Endothelial cell of umbilical vein (primary cell): ENCODE results near the gene ZNRF1. TPM values are rescaled to one million over a fixed set of nuclear protein-coding genes. Genes with fewer than 3 reads are reported as not detected.
A peak's percentile ranks its signal among the peaks of the same experiment; 100 is the strongest.

Source experiments
- BruUV-seq: library from RNA; stranded (reverse); fragments of 400-500 nt; replicated peaks from 2 replicates; lab custom pipeline; 2021; lab: Mats Ljungman, UMichigan
- CTCF ChIA-PET: fragments of 300-600, 350-600 bp; sonication (Branson Sonifier 250); formaldehyde crosslinking; loops from one replicate; lab custom pipeline; 2021; ENCODE audit warnings: antibody characterized with exemption, inconsistent platforms; lab: Charles Lee
- POLR2A ChIA-PET: fragments of 300-600, 350-600 bp; sonication (Branson Sonifier 250); formaldehyde crosslinking; loops from one replicate; lab custom pipeline; 2021; ENCODE audit warnings: antibody characterized with exemption, inconsistent platforms; lab: Charles Lee
- DNase-seq: peaks from one replicate; pipeline ENCODE4 v3.0.0-alpha.2; 2011; ENCODE audit warnings: low read depth, low spot score
- FAIRE-seq: peaks from 2 replicates; lab custom pipeline; 2011; peaks lifted over from hg19 to GRCh38; lab: Jason Lieb, UNC
- H2AFZ ChIP-seq: 2 replicates; pipeline ENCODE4 v1.6.0; 2012; ENCODE audit warnings: low read depth, low read length, control low read depth, inconsistent platforms
- H3K27ac ChIP-seq: 2 replicates; pipeline ENCODE4 v1.5.1; 2011; ENCODE audit warnings: low read depth, mild to moderate bottlenecking, control low read depth, low read length, moderate library complexity; ENCODE audit not compliant: insufficient read depth
- H3K27me3 ChIP-seq, 2 experiments: 2 replicates each; pipeline versions ENCODE4 v1.6.0 to v1.6.1; 2011; ENCODE audit warnings: low read length in 2 of 2, mixed read lengths in 1 of 2; ENCODE audit not compliant: control insufficient read depth in 2 of 2, insufficient read depth in 2 of 2
- H3K36me3 ChIP-seq, 2 experiments: 2 replicates in 1 of 2; 3 replicates in 1 of 2; pipeline ENCODE4 v1.5.1; 2011; ENCODE audit warnings: low read length in 2 of 2, mild to moderate bottlenecking in 1 of 2, moderate library complexity in 1 of 2; ENCODE audit not compliant: control insufficient read depth in 2 of 2, insufficient read depth in 2 of 2; ENCODE audit errors: extremely low read depth in 1 of 2
- H3K4me1 ChIP-seq: 3 replicates; pipeline ENCODE4 v1.5.1; 2011; ENCODE audit warnings: mild to moderate bottlenecking, low read length; ENCODE audit not compliant: control insufficient read depth, insufficient read depth; ENCODE audit errors: extremely low read depth
- H3K4me2 ChIP-seq: 2 replicates; pipeline ENCODE4 v1.6.1; 2011; ENCODE audit warnings: low read length, control low read depth, mixed read lengths; ENCODE audit not compliant: insufficient read depth
- H3K4me3 ChIP-seq, 3 experiments: fragments of 200-600 bp in 1 of 3; sonication (generic), shearing (Covaris generic) in 1 of 3; replicated peaks in 1 of 3; 2 replicates each; pipeline ENCODE4 v1.5.1; 2011 to 2016; ENCODE audit warnings: control low read depth in 3 of 3, low read length in 3 of 3, mild to moderate bottlenecking in 2 of 3, inconsistent platforms in 1 of 3, low read depth in 1 of 3, moderate library complexity in 1 of 3; ENCODE audit not compliant: insufficient read depth in 1 of 3
- H3K79me2 ChIP-seq: 2 replicates; pipeline ENCODE4 v1.6.0; 2012; ENCODE audit warnings: low read length, inconsistent platforms; ENCODE audit not compliant: control insufficient read depth, insufficient read depth
- H3K9ac ChIP-seq: replicated peaks from 2 replicates; pipeline ENCODE3; 2011; ENCODE audit warnings: low read length, control low read depth; ENCODE audit not compliant: insufficient read depth; ENCODE audit errors: extremely low read depth
- H3K9me1 ChIP-seq: replicated peaks from 3 replicates; pipeline ENCODE4 v1.6.0; 2011; ENCODE audit warnings: mild to moderate bottlenecking, low read length; ENCODE audit not compliant: control insufficient read depth, insufficient read depth; ENCODE audit errors: extremely low read depth
- H3K9me3 ChIP-seq: replicated peaks from 2 replicates; pipeline ENCODE4 v1.5.1; 2012; ENCODE audit warnings: low read length, inconsistent platforms; ENCODE audit not compliant: control insufficient read depth, insufficient read depth
- H4K20me1 ChIP-seq: replicated peaks from 2 replicates; pipeline ENCODE3; 2011; ENCODE audit warnings: mild to moderate bottlenecking, low read length; ENCODE audit not compliant: control insufficient read depth, insufficient read depth; ENCODE audit errors: extremely low read depth
- EZH2 ChIP-seq: IDR thresholded peaks from 2 replicates; pipeline ENCODE4 v1.6.1; 2012; ENCODE audit warnings: borderline replicate concordance, low read depth, mild to moderate bottlenecking, moderate library complexity, low read length, inconsistent platforms; ENCODE audit not compliant: severe bottlenecking
- FOS ChIP-seq: IDR thresholded peaks from 2 replicates; pipeline ENCODE4 v1.6.1; 2011; ENCODE audit warnings: mild to moderate bottlenecking, low read length, moderate library complexity, borderline replicate concordance; ENCODE audit not compliant: insufficient read depth
- GATA2 ChIP-seq: IDR thresholded peaks from 2 replicates; pipeline ENCODE4 v1.7.0; 2011; ENCODE audit warnings: low read depth, mild to moderate bottlenecking, moderate library complexity, mixed read lengths, low read length; ENCODE audit not compliant: insufficient read length, insufficient read depth
- JUN ChIP-seq: IDR thresholded peaks from 2 replicates; pipeline ENCODE4 v1.6.1; 2011; ENCODE audit warnings: borderline replicate concordance, low read depth; ENCODE audit not compliant: insufficient read length, insufficient read depth
- MAX ChIP-seq: IDR thresholded peaks from 2 replicates; pipeline ENCODE4 v1.6.1; 2011; ENCODE audit not compliant: insufficient read depth, insufficient read length
- MYC ChIP-seq: IDR thresholded peaks from one replicate; pipeline ENCODE4 v1.6.1; 2011; ENCODE audit warnings: mild to moderate bottlenecking, low read depth, low read length
- POLR2A ChIP-seq: IDR thresholded peaks from 2 replicates; pipeline ENCODE4 v1.6.1; 2012; ENCODE audit warnings: low read depth, mild to moderate bottlenecking, control low read depth, low read length
- POLR2AphosphoS5 ChIP-seq: IDR thresholded peaks from 2 replicates; pipeline ENCODE4 v1.6.1; 2012; ENCODE audit warnings: low read depth, mild to moderate bottlenecking, control low read depth, low read length, moderate library complexity; ENCODE audit not compliant: insufficient read depth
- dilution Hi-C: fragments of 300-500 bp; cut with MboI; formaldehyde crosslinking; loops from one replicate; pipeline ENCODE4 v1.15.0; 2019; ENCODE audit warnings: low sequenced_read_pairs; ENCODE audit not compliant: extremely low pct_ligation_motif_present
- intact Hi-C: fragments of 100-400 bp; cut with micrococcal nuclease; formaldehyde crosslinking; loops from one replicate; pipeline ENCODE4 v1.10.0; 2022
- polyA plus RNA-seq, 4 experiments: library from polyadenylated mRNA; depleted of rRNA in 3 of 4; stranded (reverse) in 3 of 4; unstranded in 1 of 4; fragments of >200 nt; gene quantifications; 2 replicates each; pipeline versions ENCODE4 v1.2.1 to v1.2.3, GENCODE V29; 2011 to 2012; ENCODE audit warnings: missing spikeins in 1 of 4
- total RNA-seq: library from RNA; stranded (reverse); gene quantifications from 2 replicates; pipeline ENCODE4 v1.2.3, GENCODE V29; 2021
- TF ChIP-seq, protein P1 (sequence below), 2 donors: IDR thresholded peaks; 1 replicate in 1 of 2; 2 replicates in 1 of 2; pipeline ENCODE4 v1.5.1; 2011; ENCODE audit warnings: low read length in 2 of 2, mild to moderate bottlenecking in 2 of 2, moderate library complexity in 2 of 2, control low read depth in 1 of 2, inconsistent platforms in 1 of 2, low read depth in 1 of 2; ENCODE audit not compliant: insufficient read depth in 1 of 2; ENCODE audit errors: extremely low read depth in 1 of 2

Gene ZNRF1
- total and polyA plus RNA-seq, 2 donors (not counting 3 experiments of a cell fraction or from before 2014, with no cell fraction given): 23.7 to 34.9 TPM

- no peaks in the 10 kb centered on the region for H4K20me1 ChIP-seq
- CTCF ChIA-PET: interaction anchor here (0.7 to 3.9 kb wide), 4 partner anchors 19 to 118 kb away, joined by 3 to 22 read pairs (median 4); partner anchors contain the start of gene ZNRF1
- intact Hi-C loops (no loop called here), dilution Hi-C loops (no loop called here)
- H3K4me3 ChIP-seq: no peak within 1 kb of the TSS
- TF ChIP-seq POLR2AphosphoS5 (no peak), MYC (no peak), JUN (no peak), GATA2 (no peak), POLR2A (no peak), MAX (no peak), FOS (no peak), EZH2 (no peak)
- TF ChIP-seq, protein P1, sequence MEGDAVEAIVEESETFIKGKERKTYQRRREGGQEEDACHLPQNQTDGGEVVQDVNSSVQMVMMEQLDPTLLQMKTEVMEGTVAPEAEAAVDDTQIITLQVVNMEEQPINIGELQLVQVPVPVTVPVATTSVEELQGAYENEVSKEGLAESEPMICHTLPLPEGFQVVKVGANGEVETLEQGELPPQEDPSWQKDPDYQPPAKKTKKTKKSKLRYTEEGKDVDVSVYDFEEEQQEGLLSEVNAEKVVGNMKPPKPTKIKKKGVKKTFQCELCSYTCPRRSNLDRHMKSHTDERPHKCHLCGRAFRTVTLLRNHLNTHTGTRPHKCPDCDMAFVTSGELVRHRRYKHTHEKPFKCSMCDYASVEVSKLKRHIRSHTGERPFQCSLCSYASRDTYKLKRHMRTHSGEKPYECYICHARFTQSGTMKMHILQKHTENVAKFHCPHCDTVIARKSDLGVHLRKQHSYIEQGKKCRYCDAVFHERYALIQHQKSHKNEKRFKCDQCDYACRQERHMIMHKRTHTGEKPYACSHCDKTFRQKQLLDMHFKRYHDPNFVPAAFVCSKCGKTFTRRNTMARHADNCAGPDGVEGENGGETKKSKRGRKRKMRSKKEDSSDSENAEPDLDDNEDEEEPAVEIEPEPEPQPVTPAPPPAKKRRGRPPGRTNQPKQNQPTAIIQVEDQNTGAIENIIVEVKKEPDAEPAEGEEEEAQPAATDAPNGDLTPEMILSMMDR (IDR thresholded peaks at IDR 0.05; ENCODE audit: extremely low read depth in 1 of 2, insufficient read depth in 1 of 2, low read depth in 1 of 2, low read length in 2 of 2): no peak
- no peak within 1 kb of the TSS for H3K27ac ChIP-seq
- H3K4me1 ChIP-seq: peaks cover 4% of the 10 kb centered on the region
- no peaks in the 10 kb centered on the region for H3K27me3 ChIP-seq
- POLR2A ChIA-PET: no interaction called here
- H3K9me1 ChIP-seq: no peaks in the 10 kb centered on the region
- no TSS peak for BruUV-seq
- DNase-seq (peak; percentile 37), FAIRE-seq (peak; percentile 69)
- H3K79me2 ChIP-seq: no peaks in the 10 kb centered on the region
- peak within 1 kb of the TSS; percentile 46 for H2AFZ ChIP-seq
- H3K36me3 ChIP-seq: no peaks in the 10 kb centered on the region
- H3K9ac ChIP-seq: no peak within 1 kb of the TSS
- no peak within 1 kb of the TSS for H3K4me2 ChIP-seq
- no peaks in the 10 kb centered on the region for H3K9me3 ChIP-seq
Measured at GRCh38 chr16:75116081-75116910, 117.5 kb downstream of the ZNRF1 start, which contains the start of gene LDHD. Gene LDHD, minus strand, starts transcription at chr16:75116780. Its CDS starts 60 bp downstream, at chr16:75116720.
